WTC11 (cell line): ENCODE measurements around the gene NKG7. TPM values are rescaled to one million over a fixed set of nuclear protein-coding genes. Genes with fewer than 3 reads are reported as not detected.

Experiments used
- ATAC-seq: fragments of 200-7000 bp; cut with Tn5 transposase; 2 replicates; pipeline ENCODE4 v1.10.0; 2021; ENCODE audit warnings: mild to moderate bottlenecking, moderate library complexity
- CTCF ChIA-PET: fragments of 300-600 bp; sonication (Branson Sonifier 250); formaldehyde crosslinking; loops from one replicate; lab custom pipeline; 2021; ENCODE audit warnings: antibody characterized with exemption; lab: Charles Lee
- POLR2A ChIA-PET: fragments of 350-600 bp; sonication (Branson Sonifier 250); formaldehyde crosslinking; loops from one replicate; lab custom pipeline; 2021; ENCODE audit warnings: antibody characterized with exemption; lab: Charles Lee
- DNase-seq: peaks from one replicate; pipeline ENCODE4 v3.0.0; 2021; ENCODE audit warnings: low spot score
- H3K27ac Mint-ChIP-seq: 2 replicates; pipeline ENCODE4 v1.8.0; 2021; ENCODE audit warnings: mixed read lengths
- H3K27me3 Mint-ChIP-seq: 2 replicates; pipeline ENCODE4 v1.8.0; 2021; ENCODE audit warnings: low read depth, mild to moderate bottlenecking, moderate library complexity, mixed read lengths
- H3K36me3 Mint-ChIP-seq: 2 replicates; pipeline ENCODE4 v1.8.0; 2021; ENCODE audit warnings: mixed read lengths
- H3K4me1 Mint-ChIP-seq: 2 replicates; pipeline ENCODE4 v1.8.0; 2022; ENCODE audit warnings: mixed read lengths
- H3K4me3 Mint-ChIP-seq: 2 replicates; pipeline ENCODE4 v1.8.0; 2021; ENCODE audit warnings: mild to moderate bottlenecking, moderate library complexity, mixed read lengths
- H3K9me3 Mint-ChIP-seq: 2 replicates; pipeline ENCODE4 v1.8.0; 2021; ENCODE audit warnings: mixed read lengths
- CREM ChIP-seq: sonication (generic); formaldehyde crosslinking; IDR thresholded peaks from 2 replicates; pipeline ENCODE4 v1.8.1; 2022; ENCODE audit warnings: mild to moderate bottlenecking, missing genetic modification reagents, moderate library complexity
- FOXP1 ChIP-seq: sonication (generic); formaldehyde crosslinking; IDR thresholded peaks from 2 replicates; pipeline ENCODE4 v1.8.0; 2022; ENCODE audit warnings: missing genetic modification reagents, mild to moderate bottlenecking, moderate library complexity, borderline replicate concordance
- GABPB1 ChIP-seq: sonication (generic); formaldehyde crosslinking; IDR thresholded peaks from 2 replicates; pipeline ENCODE4 v1.8.1; 2023; ENCODE audit warnings: mild to moderate bottlenecking, missing genetic modification reagents
- GTF2I ChIP-seq: fragments of 250-450 bp; sonication (Bioruptor Pico); conservative IDR thresholded peaks from 2 replicates; pipeline ENCODE4 v1.4.0; 2021; ENCODE audit warnings: mild to moderate bottlenecking
- HMGA2 ChIP-seq: fragments of 250-450 bp; sonication (Bioruptor Pico); IDR thresholded peaks from 2 replicates; pipeline ENCODE4 v1.4.0; 2021; ENCODE audit warnings: mild to moderate bottlenecking, moderate library complexity
- IRF2 ChIP-seq: sonication (generic); formaldehyde crosslinking; IDR thresholded peaks from 2 replicates; pipeline ENCODE4 v1.8.0; 2022; ENCODE audit warnings: low read depth, missing genetic modification reagents, borderline replicate concordance
- MYBL2 ChIP-seq: sonication (generic); formaldehyde crosslinking; IDR thresholded peaks from 2 replicates; pipeline ENCODE4 v1.8.1; 2023; ENCODE audit warnings: mild to moderate bottlenecking, moderate library complexity, missing genetic modification reagents
- NFE2L1 ChIP-seq: sonication (generic); formaldehyde crosslinking; IDR thresholded peaks from 2 replicates; pipeline ENCODE4 v1.8.1; 2023; ENCODE audit warnings: missing genetic modification reagents
- NFYB ChIP-seq: sonication (generic); formaldehyde crosslinking; conservative IDR thresholded peaks from 2 replicates; pipeline ENCODE4 v1.8.0; 2022; ENCODE audit warnings: low read depth, missing genetic modification reagents
- NR3C1 ChIP-seq: sonication (generic); formaldehyde crosslinking; conservative IDR thresholded peaks from 2 replicates; pipeline ENCODE4 v1.8.1; 2023; ENCODE audit warnings: low read depth, mild to moderate bottlenecking, missing genetic modification reagents
- SMAD3 ChIP-seq: sonication (generic); formaldehyde crosslinking; IDR thresholded peaks from 2 replicates; pipeline ENCODE4 v1.8.0; 2022; ENCODE audit warnings: missing genetic modification reagents, mild to moderate bottlenecking, borderline replicate concordance
- SP1 ChIP-seq: sonication (generic); formaldehyde crosslinking; conservative IDR thresholded peaks from 2 replicates; pipeline ENCODE4 v1.8.1; 2022; ENCODE audit warnings: missing genetic modification reagents
- ZNF138 ChIP-seq: sonication (generic); formaldehyde crosslinking; conservative IDR thresholded peaks from 2 replicates; pipeline ENCODE4 v1.8.1; 2022; ENCODE audit warnings: mild to moderate bottlenecking, moderate library complexity, missing genetic modification reagents
- ZNF317 ChIP-seq: sonication (generic); formaldehyde crosslinking; IDR thresholded peaks from 2 replicates; pipeline ENCODE4 v1.8.1; 2023; ENCODE audit warnings: low read depth, mild to moderate bottlenecking, moderate library complexity, missing genetic modification reagents, borderline replicate concordance
- ZSCAN18 ChIP-seq: fragments of 250-450 bp; sonication (Bioruptor Pico); IDR thresholded peaks from 2 replicates; pipeline ENCODE4 v2.1.2; 2022; ENCODE audit warnings: mild to moderate bottlenecking, moderate library complexity
- total RNA-seq: library from RNA; stranded (reverse); gene quantifications from 3 replicates; pipeline ENCODE4 v1.2.3, GENCODE V29; 2021
- TF ChIP-seq, protein P1 (sequence below): sonication (generic); formaldehyde crosslinking; IDR thresholded peaks from 2 replicates; pipeline ENCODE4 v1.8.1; 2022; ENCODE audit warnings: missing genetic modification reagents, borderline replicate concordance
- TF ChIP-seq, protein P2 (sequence below): sonication (generic); formaldehyde crosslinking; IDR thresholded peaks from 2 replicates; pipeline ENCODE4 v1.8.0; 2022; ENCODE audit warnings: missing genetic modification reagents
- TF ChIP-seq, protein P3 (sequence below): sonication (generic); formaldehyde crosslinking; conservative IDR thresholded peaks from 2 replicates; pipeline ENCODE4 v1.8.1; 2023; ENCODE audit warnings: mild to moderate bottlenecking, low read depth, missing genetic modification reagents, moderate library complexity
- TF ChIP-seq, protein P4 (sequence below): sonication (generic); formaldehyde crosslinking; IDR thresholded peaks from 2 replicates; pipeline ENCODE4 v1.8.0; 2023; ENCODE audit warnings: missing genetic modification reagents
- TF ChIP-seq, protein P5 (sequence below): sonication (generic); formaldehyde crosslinking; IDR thresholded peaks from 2 replicates; pipeline ENCODE4 v1.8.0; 2022; ENCODE audit warnings: mild to moderate bottlenecking, missing genetic modification reagents

The NKG7 gene
- total RNA-seq, 1 experiment from 2014 or later = 0.63 TPM

GRCh38 chr19:51324167-51324481, 48.3 kb downstream of the NKG7 start (continued):
- TF ChIP-seq, protein P1, sequence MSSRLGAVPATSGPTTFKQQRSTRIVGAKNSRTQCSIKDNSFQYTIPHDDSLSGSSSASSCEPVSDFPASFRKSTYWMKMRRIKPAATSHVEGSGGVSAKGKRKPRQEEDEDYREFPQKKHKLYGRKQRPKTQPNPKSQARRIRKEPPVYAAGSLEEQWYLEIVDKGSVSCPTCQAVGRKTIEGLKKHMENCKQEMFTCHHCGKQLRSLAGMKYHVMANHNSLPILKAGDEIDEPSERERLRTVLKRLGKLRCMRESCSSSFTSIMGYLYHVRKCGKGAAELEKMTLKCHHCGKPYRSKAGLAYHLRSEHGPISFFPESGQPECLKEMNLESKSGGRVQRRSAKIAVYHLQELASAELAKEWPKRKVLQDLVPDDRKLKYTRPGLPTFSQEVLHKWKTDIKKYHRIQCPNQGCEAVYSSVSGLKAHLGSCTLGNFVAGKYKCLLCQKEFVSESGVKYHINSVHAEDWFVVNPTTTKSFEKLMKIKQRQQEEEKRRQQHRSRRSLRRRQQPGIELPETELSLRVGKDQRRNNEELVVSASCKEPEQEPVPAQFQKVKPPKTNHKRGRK (CRISPR knock-in tag) = no peak
- TF ChIP-seq ZNF317 (CRISPR knock-in tag) (no peak), NFE2L1 (no peak)

DNA sequence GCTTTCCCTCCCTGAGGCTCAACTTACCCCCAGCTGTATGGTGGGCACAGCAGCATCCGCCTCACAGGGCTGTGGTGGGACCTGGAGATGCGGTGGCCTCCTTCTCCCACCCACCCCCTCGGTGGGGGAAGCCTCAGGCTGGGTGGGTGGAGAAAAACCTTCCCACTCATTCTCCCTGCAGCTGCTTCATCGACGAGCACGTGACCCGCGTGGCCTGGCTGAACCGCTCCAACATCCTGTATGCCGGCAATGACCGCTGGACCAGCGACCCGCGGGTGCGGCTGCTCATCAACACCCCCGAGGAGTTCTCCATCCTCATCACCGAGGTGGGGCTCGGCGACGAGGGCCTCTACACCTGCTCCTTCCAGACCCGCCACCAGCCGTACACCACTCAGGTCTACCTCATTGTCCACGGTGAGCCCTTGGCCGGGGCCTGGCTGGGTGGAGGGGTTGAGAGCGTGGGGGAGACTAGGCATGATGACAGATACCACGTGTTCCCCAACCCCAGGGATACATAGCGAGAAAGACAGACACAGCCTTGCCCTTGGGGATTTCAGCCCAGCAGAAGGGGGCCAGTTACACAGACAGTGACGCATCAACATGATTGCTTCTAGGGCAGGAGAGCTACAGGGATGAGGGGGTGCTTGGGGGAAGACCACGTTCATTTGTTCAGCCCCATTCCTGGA, 48.8 kb downstream of the NKG7 start:
- no peak for DNase-seq
- Mint-ChIP-seq H3K9me3 (no peaks in the 10 kb centered on the region), H3K4me1 (peaks cover 18% of the 10 kb centered on the region), H3K27ac (no peak overlapping the region), H3K36me3 (peaks cover 10% of the 10 kb centered on the region; the same call in 1 of the 2 replicates), H3K4me3 (no peak overlapping the region), H3K27me3 (peaks cover 24% of the 10 kb centered on the region)
- ChIA-PET POLR2A (no interaction called here), CTCF (interaction anchor here (0.5 to 2.0 kb wide), 3 partner anchors 64 to 99 kb away, joined by 4 to 5 read pairs (median 4); no protein-coding TSS in a partner anchor)
- ATAC-seq = no peak
- TF ChIP-seq IRF2 (no peak), FOXP1 (CRISPR knock-in tag) (no peak), NR3C1 (CRISPR knock-in tag) (no peak), SMAD3 (CRISPR knock-in tag) (no peak), GTF2I (CRISPR knock-in tag) (no peak)
- TF ChIP-seq, protein P2, sequence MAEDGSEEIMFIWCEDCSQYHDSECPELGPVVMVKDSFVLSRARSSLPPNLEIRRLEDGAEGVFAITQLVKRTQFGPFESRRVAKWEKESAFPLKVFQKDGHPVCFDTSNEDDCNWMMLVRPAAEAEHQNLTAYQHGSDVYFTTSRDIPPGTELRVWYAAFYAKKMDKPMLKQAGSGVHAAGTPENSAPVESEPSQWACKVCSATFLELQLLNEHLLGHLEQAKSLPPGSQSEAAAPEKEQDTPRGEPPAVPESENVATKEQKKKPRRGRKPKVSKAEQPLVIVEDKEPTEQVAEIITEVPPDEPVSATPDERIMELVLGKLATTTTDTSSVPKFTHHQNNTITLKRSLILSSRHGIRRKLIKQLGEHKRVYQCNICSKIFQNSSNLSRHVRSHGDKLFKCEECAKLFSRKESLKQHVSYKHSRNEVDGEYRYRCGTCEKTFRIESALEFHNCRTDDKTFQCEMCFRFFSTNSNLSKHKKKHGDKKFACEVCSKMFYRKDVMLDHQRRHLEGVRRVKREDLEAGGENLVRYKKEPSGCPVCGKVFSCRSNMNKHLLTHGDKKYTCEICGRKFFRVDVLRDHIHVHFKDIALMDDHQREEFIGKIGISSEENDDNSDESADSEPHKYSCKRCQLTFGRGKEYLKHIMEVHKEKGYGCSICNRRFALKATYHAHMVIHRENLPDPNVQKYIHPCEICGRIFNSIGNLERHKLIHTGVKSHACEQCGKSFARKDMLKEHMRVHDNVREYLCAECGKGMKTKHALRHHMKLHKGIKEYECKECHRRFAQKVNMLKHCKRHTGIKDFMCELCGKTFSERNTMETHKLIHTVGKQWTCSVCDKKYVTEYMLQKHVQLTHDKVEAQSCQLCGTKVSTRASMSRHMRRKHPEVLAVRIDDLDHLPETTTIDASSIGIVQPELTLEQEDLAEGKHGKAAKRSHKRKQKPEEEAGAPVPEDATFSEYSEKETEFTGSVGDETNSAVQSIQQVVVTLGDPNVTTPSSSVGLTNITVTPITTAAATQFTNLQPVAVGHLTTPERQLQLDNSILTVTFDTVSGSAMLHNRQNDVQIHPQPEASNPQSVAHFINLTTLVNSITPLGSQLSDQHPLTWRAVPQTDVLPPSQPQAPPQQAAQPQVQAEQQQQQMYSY = no peak
- TF ChIP-seq, protein P3, sequence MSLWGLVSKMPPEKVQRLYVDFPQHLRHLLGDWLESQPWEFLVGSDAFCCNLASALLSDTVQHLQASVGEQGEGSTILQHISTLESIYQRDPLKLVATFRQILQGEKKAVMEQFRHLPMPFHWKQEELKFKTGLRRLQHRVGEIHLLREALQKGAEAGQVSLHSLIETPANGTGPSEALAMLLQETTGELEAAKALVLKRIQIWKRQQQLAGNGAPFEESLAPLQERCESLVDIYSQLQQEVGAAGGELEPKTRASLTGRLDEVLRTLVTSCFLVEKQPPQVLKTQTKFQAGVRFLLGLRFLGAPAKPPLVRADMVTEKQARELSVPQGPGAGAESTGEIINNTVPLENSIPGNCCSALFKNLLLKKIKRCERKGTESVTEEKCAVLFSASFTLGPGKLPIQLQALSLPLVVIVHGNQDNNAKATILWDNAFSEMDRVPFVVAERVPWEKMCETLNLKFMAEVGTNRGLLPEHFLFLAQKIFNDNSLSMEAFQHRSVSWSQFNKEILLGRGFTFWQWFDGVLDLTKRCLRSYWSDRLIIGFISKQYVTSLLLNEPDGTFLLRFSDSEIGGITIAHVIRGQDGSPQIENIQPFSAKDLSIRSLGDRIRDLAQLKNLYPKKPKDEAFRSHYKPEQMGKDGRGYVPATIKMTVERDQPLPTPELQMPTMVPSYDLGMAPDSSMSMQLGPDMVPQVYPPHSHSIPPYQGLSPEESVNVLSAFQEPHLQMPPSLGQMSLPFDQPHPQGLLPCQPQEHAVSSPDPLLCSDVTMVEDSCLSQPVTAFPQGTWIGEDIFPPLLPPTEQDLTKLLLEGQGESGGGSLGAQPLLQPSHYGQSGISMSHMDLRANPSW = no peak

DNA sequence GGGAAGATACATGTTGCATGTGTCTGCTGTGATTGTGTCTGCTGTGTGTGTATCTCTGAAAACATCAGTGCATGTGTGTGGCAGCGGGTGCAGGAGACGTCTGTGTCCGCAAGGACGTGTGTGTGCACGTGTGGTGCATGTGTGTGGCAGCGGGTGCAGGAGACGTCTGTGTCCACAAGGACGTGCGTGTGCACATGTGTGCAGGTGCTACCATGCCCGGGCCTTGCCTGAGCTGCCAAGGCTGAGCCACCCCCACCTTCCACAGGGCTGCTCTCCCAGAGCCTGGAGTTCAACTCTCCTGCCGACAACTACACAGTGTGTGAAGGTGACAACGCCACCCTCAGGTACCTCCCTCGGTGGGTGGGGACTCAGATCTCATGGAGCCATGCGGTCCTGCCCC, 50.7 kb downstream of the NKG7 start:
- Mint-ChIP-seq H3K4me3 (no peak overlapping the region), H3K36me3 (peaks cover 10% of the 10 kb centered on the region; the same call in 1 of the 2 replicates), H3K27ac (no peak overlapping the region), H3K27me3 (peaks cover 21% of the 10 kb centered on the region), H3K9me3 (no peaks in the 10 kb centered on the region), H3K4me1 (peaks cover 15% of the 10 kb centered on the region)
- no peak for TF ChIP-seq ZSCAN18 (CRISPR knock-in tag)
- TF ChIP-seq, protein P4, sequence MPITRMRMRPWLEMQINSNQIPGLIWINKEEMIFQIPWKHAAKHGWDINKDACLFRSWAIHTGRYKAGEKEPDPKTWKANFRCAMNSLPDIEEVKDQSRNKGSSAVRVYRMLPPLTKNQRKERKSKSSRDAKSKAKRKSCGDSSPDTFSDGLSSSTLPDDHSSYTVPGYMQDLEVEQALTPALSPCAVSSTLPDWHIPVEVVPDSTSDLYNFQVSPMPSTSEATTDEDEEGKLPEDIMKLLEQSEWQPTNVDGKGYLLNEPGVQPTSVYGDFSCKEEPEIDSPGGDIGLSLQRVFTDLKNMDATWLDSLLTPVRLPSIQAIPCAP (CRISPR knock-in tag) = no peak
- no peak for TF ChIP-seq HMGA2 (CRISPR knock-in tag)
- TF ChIP-seq SP1 = no peak
- no peak for TF ChIP-seq GABPB1 (CRISPR knock-in tag)
- TF ChIP-seq, protein P5, sequence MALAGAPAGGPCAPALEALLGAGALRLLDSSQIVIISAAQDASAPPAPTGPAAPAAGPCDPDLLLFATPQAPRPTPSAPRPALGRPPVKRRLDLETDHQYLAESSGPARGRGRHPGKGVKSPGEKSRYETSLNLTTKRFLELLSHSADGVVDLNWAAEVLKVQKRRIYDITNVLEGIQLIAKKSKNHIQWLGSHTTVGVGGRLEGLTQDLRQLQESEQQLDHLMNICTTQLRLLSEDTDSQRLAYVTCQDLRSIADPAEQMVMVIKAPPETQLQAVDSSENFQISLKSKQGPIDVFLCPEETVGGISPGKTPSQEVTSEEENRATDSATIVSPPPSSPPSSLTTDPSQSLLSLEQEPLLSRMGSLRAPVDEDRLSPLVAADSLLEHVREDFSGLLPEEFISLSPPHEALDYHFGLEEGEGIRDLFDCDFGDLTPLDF (CRISPR knock-in tag) = no peak
- TF ChIP-seq MYBL2 (CRISPR knock-in tag) = no peak
- no peak for TF ChIP-seq NFYB (CRISPR knock-in tag)
- TF ChIP-seq CREM = no peak
- no peak for TF ChIP-seq ZNF138
- TF ChIP-seq SMAD3 (CRISPR knock-in tag) = no peak
- DNase-seq = no peak
- ChIA-PET POLR2A (no interaction called here), CTCF (no interaction called here)
- ATAC-seq = no peak
